Measurements from ENCODE around the gene ARID5B.

DNA sequence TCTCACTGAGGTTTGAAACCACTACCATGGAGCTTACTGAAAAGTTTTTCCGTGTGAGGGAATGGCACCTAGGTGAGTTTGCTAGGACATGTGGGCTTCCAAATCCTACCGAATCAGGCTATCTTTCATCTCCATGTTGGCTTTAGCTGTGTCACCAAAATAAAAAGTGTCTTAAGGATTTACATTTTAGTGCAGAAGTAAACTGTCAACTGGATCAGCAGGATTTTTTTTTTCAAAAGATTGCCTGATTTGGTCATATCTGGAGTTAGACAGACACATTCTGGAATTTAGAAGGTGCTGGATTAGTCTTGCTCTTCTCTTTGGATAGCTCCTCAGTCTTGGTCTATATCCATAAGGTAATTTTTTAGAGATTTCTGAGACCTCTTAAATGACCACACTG lies 5.5 kb downstream of the ARID5B start:
- TF ChIP-seq CTCF (IDR thresholded peaks at IDR 0.05) (no peak), POLR2A (IDR thresholded peaks at IDR 0.05) (no peak)

Measured in Peyer's patch (tissue), 4 donors.